Measurements from ENCODE around the gene LRP1B.
"Not testable (repeated sequence)": the region's sequence is repeated elsewhere in the genome, so short reads cannot be mapped to it uniquely, and the experiment has no call there.

LRP1B gene

DNA sequence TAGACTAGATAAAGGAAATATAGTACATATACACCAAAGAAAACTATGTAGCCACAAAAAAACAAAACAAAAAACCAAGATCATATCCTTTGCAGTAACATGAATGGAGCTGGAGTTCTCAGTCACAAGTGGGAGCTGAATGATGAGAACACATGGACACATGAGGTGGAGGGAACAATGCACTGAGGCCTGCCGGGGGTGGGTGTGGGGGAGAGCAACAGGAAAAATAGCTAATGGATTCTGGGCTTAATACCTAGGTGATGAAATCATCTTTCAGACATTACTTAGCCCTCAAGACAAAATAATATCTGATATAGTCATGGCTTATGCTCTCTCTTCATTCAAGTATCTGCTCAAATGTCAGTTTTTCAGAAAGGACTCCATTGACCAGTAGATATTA, 930.6 kb downstream of the LRP1B start:
- no peaks in the 10 kb centered on the region for H3K36me3 ChIP-seq
- no peaks in the 10 kb centered on the region for H3K4me1 ChIP-seq
- no peak overlapping the region for H3K4me3 ChIP-seq (ENCODE audit: low read depth, low read length)
- no peak for DNase-seq
- H3K27me3 ChIP-seq: no peaks in the 10 kb centered on the region
- no peaks in the 10 kb centered on the region for H3K9me3 ChIP-seq
- TF ChIP-seq, protein P1, sequence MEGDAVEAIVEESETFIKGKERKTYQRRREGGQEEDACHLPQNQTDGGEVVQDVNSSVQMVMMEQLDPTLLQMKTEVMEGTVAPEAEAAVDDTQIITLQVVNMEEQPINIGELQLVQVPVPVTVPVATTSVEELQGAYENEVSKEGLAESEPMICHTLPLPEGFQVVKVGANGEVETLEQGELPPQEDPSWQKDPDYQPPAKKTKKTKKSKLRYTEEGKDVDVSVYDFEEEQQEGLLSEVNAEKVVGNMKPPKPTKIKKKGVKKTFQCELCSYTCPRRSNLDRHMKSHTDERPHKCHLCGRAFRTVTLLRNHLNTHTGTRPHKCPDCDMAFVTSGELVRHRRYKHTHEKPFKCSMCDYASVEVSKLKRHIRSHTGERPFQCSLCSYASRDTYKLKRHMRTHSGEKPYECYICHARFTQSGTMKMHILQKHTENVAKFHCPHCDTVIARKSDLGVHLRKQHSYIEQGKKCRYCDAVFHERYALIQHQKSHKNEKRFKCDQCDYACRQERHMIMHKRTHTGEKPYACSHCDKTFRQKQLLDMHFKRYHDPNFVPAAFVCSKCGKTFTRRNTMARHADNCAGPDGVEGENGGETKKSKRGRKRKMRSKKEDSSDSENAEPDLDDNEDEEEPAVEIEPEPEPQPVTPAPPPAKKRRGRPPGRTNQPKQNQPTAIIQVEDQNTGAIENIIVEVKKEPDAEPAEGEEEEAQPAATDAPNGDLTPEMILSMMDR (IDR thresholded peaks at IDR 0.05; ENCODE audit: low read depth, low read length): no peak

DNA sequence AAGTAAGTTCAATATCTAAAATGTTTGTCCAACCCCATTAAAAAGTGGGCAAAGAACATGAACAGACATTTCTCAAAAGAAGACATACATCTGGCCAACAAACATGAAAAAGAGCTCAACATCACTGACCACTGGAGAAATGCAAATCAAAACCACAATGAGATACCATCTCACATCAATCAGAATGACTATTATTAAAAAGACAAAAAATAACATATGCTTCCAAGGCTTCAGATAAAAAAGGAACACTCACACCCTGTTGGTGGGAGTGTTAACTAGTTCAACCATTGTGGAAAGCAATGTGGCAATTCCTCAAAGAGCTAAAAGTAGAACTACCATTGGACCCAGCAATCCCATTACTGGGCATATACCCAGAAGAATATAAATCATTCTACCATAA, 931.1 kb downstream of the LRP1B start:
- Histone ChIP-seq H3K4me1 (no peaks in the 10 kb centered on the region), H3K27me3 (no peaks in the 10 kb centered on the region), H3K4me3 (ENCODE audit: low read depth, low read length) (no peak overlapping the region), H3K9me3 (no peaks in the 10 kb centered on the region), H3K36me3 (no peaks in the 10 kb centered on the region)
- TF ChIP-seq, protein P1 (IDR thresholded peaks at IDR 0.05; ENCODE audit: low read depth, low read length): no peak
- DNase-seq: no peak

DNA sequence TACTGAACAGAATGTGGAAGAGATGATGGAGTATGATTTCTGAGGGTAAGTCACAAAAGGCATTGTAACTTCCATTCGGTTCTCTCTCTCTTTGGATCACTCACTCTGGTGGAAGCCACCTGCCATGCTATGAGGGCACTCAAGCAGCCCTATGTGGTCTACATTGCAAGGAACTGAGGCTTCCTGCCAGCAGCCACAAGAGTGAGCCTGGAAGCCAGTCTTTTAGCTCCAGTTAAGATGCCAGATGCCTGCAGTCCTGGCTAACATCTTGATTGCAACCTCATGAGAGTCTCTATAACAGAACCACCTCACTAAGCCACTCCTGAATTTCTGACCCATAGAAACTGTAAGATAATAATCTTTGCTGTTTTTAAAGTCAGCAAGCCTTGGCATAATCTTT, 935.7 kb downstream of the LRP1B start:
- Histone ChIP-seq H3K4me1 (no peaks in the 10 kb centered on the region), H3K9me3 (no peaks in the 10 kb centered on the region), H3K36me3 (no peaks in the 10 kb centered on the region), H3K4me3 (ENCODE audit: low read depth, low read length) (no peak overlapping the region), H3K27me3 (no peaks in the 10 kb centered on the region)
- DNase-seq: no peak
- TF ChIP-seq, protein P1 (IDR thresholded peaks at IDR 0.05; ENCODE audit: low read depth, low read length): no peak

DNA sequence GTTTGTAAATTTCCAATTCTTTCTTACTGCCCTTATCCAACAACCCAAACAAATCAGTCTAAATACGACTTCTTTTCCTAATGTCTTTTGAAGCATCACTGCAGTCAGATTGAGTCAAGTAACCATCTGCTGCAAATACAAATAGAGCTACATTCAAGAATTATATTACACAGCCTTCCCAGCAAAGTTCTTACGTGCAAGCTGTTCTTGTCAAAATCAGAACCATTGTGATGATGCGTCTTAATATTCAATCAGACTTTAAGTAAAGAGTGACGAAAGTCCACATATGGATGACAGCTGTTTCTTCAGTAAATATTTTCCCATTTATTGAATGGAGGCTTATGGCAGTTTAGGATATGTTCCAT, 943.8 kb downstream of the LRP1B start:
- TF ChIP-seq, protein P1 (IDR thresholded peaks at IDR 0.05; ENCODE audit: low read depth, low read length): no peak
- Histone ChIP-seq H3K4me3 (ENCODE audit: low read depth, low read length) (no peak overlapping the region), H3K4me1 (no peaks in the 10 kb centered on the region), H3K27me3 (no peaks in the 10 kb centered on the region), H3K36me3 (no peaks in the 10 kb centered on the region), H3K9me3 (no peaks in the 10 kb centered on the region)
- DNase-seq: no peak

DNA sequence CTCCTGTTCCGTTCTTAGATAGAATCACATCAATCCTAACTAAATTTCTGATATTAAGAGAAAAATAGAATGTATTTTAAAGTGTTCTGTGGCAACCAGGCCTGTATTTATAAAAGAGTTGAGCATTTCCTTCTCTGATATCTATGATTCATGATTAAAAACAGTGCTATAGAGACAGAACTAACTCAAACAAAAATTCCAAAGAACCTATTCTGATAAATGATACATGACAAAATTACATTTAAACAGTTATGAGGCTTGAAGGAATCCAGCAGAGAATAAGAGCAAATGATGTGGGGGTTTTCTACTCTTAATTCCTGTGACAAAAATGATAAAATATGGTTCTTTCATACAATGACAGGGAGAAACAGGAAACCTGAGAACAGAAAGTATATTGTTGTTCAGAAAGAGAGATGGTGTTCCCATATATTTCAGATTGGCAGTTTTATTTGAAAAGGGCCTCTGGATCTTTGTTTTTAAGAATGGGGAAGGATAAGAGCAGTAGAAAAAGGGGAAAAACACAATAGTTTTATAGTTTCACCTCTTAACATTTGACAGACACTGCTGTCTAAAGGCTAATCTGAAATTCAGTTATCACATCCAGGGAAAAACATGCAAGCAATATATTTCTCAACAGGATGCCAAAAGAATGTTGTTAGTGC, 944.3 kb downstream of the LRP1B start:
- no peak for DNase-seq
- Histone ChIP-seq H3K9me3 (no peaks in the 10 kb centered on the region), H3K4me3 (ENCODE audit: low read depth, low read length) (no peak overlapping the region), H3K36me3 (no peaks in the 10 kb centered on the region), H3K4me1 (no peaks in the 10 kb centered on the region), H3K27me3 (no peaks in the 10 kb centered on the region)
- TF ChIP-seq, protein P1 (IDR thresholded peaks at IDR 0.05; ENCODE audit: low read depth, low read length): no peak

DNA sequence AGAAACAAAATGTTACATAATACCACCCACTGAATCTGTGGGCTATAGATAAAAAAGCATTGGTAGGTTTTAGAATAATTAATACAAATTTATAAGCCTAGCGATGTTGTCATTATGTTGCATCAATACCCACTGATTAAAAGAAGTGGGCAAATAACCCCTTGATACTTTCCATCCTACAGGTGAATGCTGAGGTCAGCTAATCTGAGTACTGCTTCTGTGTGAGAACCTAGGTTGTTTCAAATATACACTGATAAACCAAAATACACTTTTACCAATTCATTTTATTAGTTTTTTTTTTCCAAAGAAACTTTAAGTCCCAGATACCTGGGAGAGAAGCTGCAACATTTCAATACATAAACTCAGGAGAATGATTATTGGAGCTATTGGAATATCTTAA, 948.6 kb downstream of the LRP1B start:
- Histone ChIP-seq H3K27me3 (no peaks in the 10 kb centered on the region), H3K9me3 (no peaks in the 10 kb centered on the region), H3K4me1 (no peaks in the 10 kb centered on the region), H3K4me3 (ENCODE audit: low read depth, low read length) (no peak overlapping the region), H3K36me3 (no peaks in the 10 kb centered on the region)
- TF ChIP-seq, protein P1 (IDR thresholded peaks at IDR 0.05; ENCODE audit: low read depth, low read length): no peak
- DNase-seq: no peak

DNA sequence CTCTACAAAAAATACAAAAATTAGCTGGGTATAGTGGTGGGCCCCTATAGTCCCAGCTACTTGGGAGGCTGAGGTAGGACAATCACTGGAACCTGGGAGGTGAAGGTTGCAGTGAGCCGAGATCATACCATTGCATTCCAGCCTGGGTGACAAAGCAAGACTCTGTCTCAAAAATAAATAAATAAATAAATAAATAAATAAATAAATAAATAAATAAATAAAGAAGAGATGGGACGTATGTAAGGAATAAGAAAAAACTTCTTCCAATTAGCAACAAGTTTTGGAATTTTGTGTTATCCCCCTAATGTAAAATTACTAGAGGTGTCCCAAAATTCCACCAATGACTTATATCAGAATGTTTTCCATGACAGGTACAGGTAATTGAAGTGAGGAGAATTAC, 961.7 kb downstream of the LRP1B start:
- DNase-seq; H3K36me3 ChIP-seq; H3K27me3 ChIP-seq; H3K4me3 ChIP-seq (ENCODE audit: low read depth, low read length); H3K9me3 ChIP-seq; H3K4me1 ChIP-seq: not testable (repeated sequence)
